ENCODE measurements around the gene MINDY4B. TPM values are rescaled to one million over a fixed set of nuclear protein-coding genes. Genes with fewer than 3 reads are reported as not detected.

Gene MINDY4B
- not detected for total RNA-seq
- not detected for polyA plus RNA-seq
- long read RNA-seq, donor 1 = 0 reads
- long read RNA-seq, donor 2 = 0 reads
- long read RNA-seq, donor 3 = 0 reads
- long read RNA-seq, donor 4 = 0 reads

- H3K27ac ChIP-seq (ENCODE audit: low read length) = no peak within 1 kb of the TSS
- WGBS = 62% methylated on average over 4 of the region's 4 CpGs
These were observed at the start of gene MINDY4B for GRCh38 chr3:150905339-150905738. MINDY4B (minus strand) TSS chr3:150905439; CDS start chr3:150905439, 0 bp downstream.

GRCh38 chr3:150951923-150952322 is 46.7 kb upstream of the MINDY4B start:
- H3K27ac ChIP-seq (ENCODE audit: low read length) = no peak overlapping the region
- WGBS = 88% methylated on average over 13 of the region's 13 CpGs

More at GRCh38 chr3:150905339-150905738, at the start of gene MINDY4B:
- Histone ChIP-seq H3K4me1 (ENCODE audit: control insufficient read depth, insufficient read depth, low read length) (no peaks in the 10 kb centered on the region), H3K4me3 (ENCODE audit: low read length) (no peak within 1 kb of the TSS), H3K9me3 (ENCODE audit: control insufficient read depth, low read length) (peaks cover 2% of the 10 kb centered on the region), H3K27me3 (ENCODE audit: control insufficient read depth, insufficient read depth) (no peaks in the 10 kb centered on the region)
- ATAC-seq (no peak), DNase-seq (no peak)
- intact Hi-C loops (cut with DNase I) = no loop called here

GRCh38 chr3:150945226-150946032 is 40.2 kb upstream of the MINDY4B start:
- no peaks in the 10 kb centered on the region for H3K4me1 ChIP-seq (ENCODE audit: control insufficient read depth, insufficient read depth, low read length)
- no peak overlapping the region for H3K27ac ChIP-seq (ENCODE audit: low read length)
- no peak for DNase-seq
- no peak for ATAC-seq
- 80% methylated on average over 3 of the region's 3 CpGs for WGBS
- H3K9me3 ChIP-seq (ENCODE audit: control insufficient read depth, low read length) = no peaks in the 10 kb centered on the region
- no peak overlapping the region for H3K4me3 ChIP-seq (ENCODE audit: low read length)
- no peaks in the 10 kb centered on the region for H3K27me3 ChIP-seq (ENCODE audit: control insufficient read depth, insufficient read depth)
- intact Hi-C loops (cut with DNase I) = no loop called here

More at GRCh38 chr3:150951923-150952322, 46.7 kb upstream of the MINDY4B start:
- no peak for DNase-seq
- no peak for ATAC-seq
- intact Hi-C loops (cut with DNase I) = no loop called here
- no peak overlapping the region for H3K4me3 ChIP-seq (ENCODE audit: low read length)
- no peaks in the 10 kb centered on the region for H3K9me3 ChIP-seq (ENCODE audit: control insufficient read depth, low read length)
- no peaks in the 10 kb centered on the region for H3K4me1 ChIP-seq (ENCODE audit: control insufficient read depth, insufficient read depth, low read length)
- no peaks in the 10 kb centered on the region for H3K27me3 ChIP-seq (ENCODE audit: control insufficient read depth, insufficient read depth)

- no peaks in the 10 kb centered on the region for H3K27me3 ChIP-seq (ENCODE audit: control insufficient read depth, insufficient read depth)
- 65% methylated on average over 3 of the region's 3 CpGs for WGBS
- intact Hi-C loops (cut with DNase I) = no loop called here
These were observed 37.0 kb upstream of the MINDY4B start for GRCh38 chr3:150942221-150942620.

GRCh38 chr3:150936693-150937092 is 31.5 kb upstream of the MINDY4B start:
- Histone ChIP-seq H3K27me3 (ENCODE audit: control insufficient read depth, insufficient read depth) (no peaks in the 10 kb centered on the region), H3K27ac (ENCODE audit: low read length) (no peak overlapping the region), H3K4me1 (ENCODE audit: control insufficient read depth, insufficient read depth, low read length) (no peaks in the 10 kb centered on the region), H3K4me3 (ENCODE audit: low read length) (no peak overlapping the region), H3K9me3 (ENCODE audit: control insufficient read depth, low read length) (no peaks in the 10 kb centered on the region)
- DNase-seq (no peak), ATAC-seq (no peak)
- intact Hi-C loops (cut with DNase I) = no loop called here
- 48% methylated on average over 2 of the region's 2 CpGs for WGBS

More at GRCh38 chr3:150942221-150942620, 37.0 kb upstream of the MINDY4B start:
- DNase-seq (no peak), ATAC-seq (no peak)
- Histone ChIP-seq H3K4me1 (ENCODE audit: control insufficient read depth, insufficient read depth, low read length) (no peaks in the 10 kb centered on the region), H3K9me3 (ENCODE audit: control insufficient read depth, low read length) (no peaks in the 10 kb centered on the region), H3K4me3 (ENCODE audit: low read length) (no peak overlapping the region), H3K27ac (ENCODE audit: low read length) (no peak overlapping the region)

GRCh38 chr3:150933473-150933995 is 28.3 kb upstream of the MINDY4B start:
- Histone ChIP-seq H3K9me3 (ENCODE audit: control insufficient read depth, low read length) (no peaks in the 10 kb centered on the region), H3K27me3 (ENCODE audit: control insufficient read depth, insufficient read depth) (no peaks in the 10 kb centered on the region), H3K27ac (ENCODE audit: low read length) (no peak overlapping the region), H3K4me1 (ENCODE audit: control insufficient read depth, insufficient read depth, low read length) (no peaks in the 10 kb centered on the region), H3K4me3 (ENCODE audit: low read length) (no peak overlapping the region)
- no peak for DNase-seq
- intact Hi-C loops (cut with DNase I) = no loop called here
- no peak for ATAC-seq
- WGBS = 11% methylated on average over 1 of the region's 1 CpG

- no peaks in the 10 kb centered on the region for H3K4me1 ChIP-seq (ENCODE audit: control insufficient read depth, insufficient read depth, low read length)
- 68% methylated on average over 1 of the region's 1 CpG for WGBS
- DNase-seq = no peak
- ATAC-seq = no peak
- no peaks in the 10 kb centered on the region for H3K27me3 ChIP-seq (ENCODE audit: control insufficient read depth, insufficient read depth)
- intact Hi-C loops (cut with DNase I) = no loop called here
- no peak overlapping the region for H3K27ac ChIP-seq (ENCODE audit: low read length)
- no peak overlapping the region for H3K4me3 ChIP-seq (ENCODE audit: low read length)
- H3K9me3 ChIP-seq (ENCODE audit: control insufficient read depth, low read length) = no peaks in the 10 kb centered on the region
These were observed 26.5 kb upstream of the MINDY4B start for GRCh38 chr3:150931745-150932144.

GRCh38 chr3:150930839-150931238 is 25.6 kb upstream of the MINDY4B start:
- intact Hi-C loops (cut with DNase I) = no loop called here
- Histone ChIP-seq H3K9me3 (ENCODE audit: control insufficient read depth, low read length) (no peaks in the 10 kb centered on the region), H3K27ac (ENCODE audit: low read length) (no peak overlapping the region), H3K4me1 (ENCODE audit: control insufficient read depth, insufficient read depth, low read length) (no peaks in the 10 kb centered on the region), H3K4me3 (ENCODE audit: low read length) (no peak overlapping the region), H3K27me3 (ENCODE audit: control insufficient read depth, insufficient read depth) (no peaks in the 10 kb centered on the region)
- no peak for DNase-seq
- 64% methylated on average over 3 of the region's 3 CpGs for WGBS
- ATAC-seq = no peak

GRCh38 chr3:150928234-150928633 is 23.0 kb upstream of the MINDY4B start:
- Histone ChIP-seq H3K27ac (ENCODE audit: low read length) (no peak overlapping the region), H3K4me3 (ENCODE audit: low read length) (no peak overlapping the region), H3K27me3 (ENCODE audit: control insufficient read depth, insufficient read depth) (no peaks in the 10 kb centered on the region), H3K9me3 (ENCODE audit: control insufficient read depth, low read length) (no peaks in the 10 kb centered on the region), H3K4me1 (ENCODE audit: control insufficient read depth, insufficient read depth, low read length) (no peaks in the 10 kb centered on the region)
- 87% methylated on average over 1 of the region's 1 CpG for WGBS
- ATAC-seq = no peak
- DNase-seq = no peak
- intact Hi-C loops (cut with DNase I) = no loop called here

- ATAC-seq (no peak), DNase-seq (no peak)
- intact Hi-C loops (cut with DNase I) = no loop called here
- Histone ChIP-seq H3K9me3 (ENCODE audit: control insufficient read depth, low read length) (no peaks in the 10 kb centered on the region), H3K4me1 (ENCODE audit: control insufficient read depth, insufficient read depth, low read length) (no peaks in the 10 kb centered on the region), H3K4me3 (ENCODE audit: low read length) (no peak overlapping the region), H3K27ac (ENCODE audit: low read length) (no peak overlapping the region), H3K27me3 (ENCODE audit: control insufficient read depth, insufficient read depth) (no peaks in the 10 kb centered on the region)
- WGBS = 88% methylated on average over 7 of the region's 7 CpGs
These were observed 21.1 kb upstream of the MINDY4B start for GRCh38 chr3:150926328-150926727.

- 9% methylated on average over 14 of the region's 14 CpGs for WGBS
- no peaks in the 10 kb centered on the region for H3K27me3 ChIP-seq (ENCODE audit: control insufficient read depth, insufficient read depth)
- no peaks in the 10 kb centered on the region for H3K4me1 ChIP-seq (ENCODE audit: control insufficient read depth, insufficient read depth, low read length)
- no peaks in the 10 kb centered on the region for H3K9me3 ChIP-seq (ENCODE audit: control insufficient read depth, low read length)
- intact Hi-C loops (cut with DNase I) = no loop called here
- ATAC-seq (peak; percentile 38 to 45), DNase-seq (peak; percentile 15 to 64 (median 54))
- no peak overlapping the region for H3K4me3 ChIP-seq (ENCODE audit: low read length)
- H3K27ac ChIP-seq (ENCODE audit: low read length) = no peak overlapping the region
These were observed 20.5 kb upstream of the MINDY4B start for GRCh38 chr3:150925751-150926201.

All from right cardiac atrium (tissue), 5 donors.